ENCODE data around the gene ARHGAP42.
"Not testable (repeated sequence)": the region's sequence is repeated elsewhere in the genome, so short reads cannot be mapped to it uniquely, and the experiment has no call there.

Gene ARHGAP42

GRCh38 chr11:101011881-101012280 lies 324.8 kb downstream of the ARHGAP42 start:
- Mint-ChIP-seq H3K4me1 (ENCODE audit: low read depth) (no peaks in the 10 kb centered on the region), H3K9me3 (peaks cover 14% of the 10 kb centered on the region), H3K36me3 (ENCODE audit: low read depth) (no peaks in the 10 kb centered on the region), H3K27me3 (ENCODE audit: low read depth) (no peaks in the 10 kb centered on the region), H3K4me3 (no peak overlapping the region), H3K27ac (no peak overlapping the region)

DNA sequence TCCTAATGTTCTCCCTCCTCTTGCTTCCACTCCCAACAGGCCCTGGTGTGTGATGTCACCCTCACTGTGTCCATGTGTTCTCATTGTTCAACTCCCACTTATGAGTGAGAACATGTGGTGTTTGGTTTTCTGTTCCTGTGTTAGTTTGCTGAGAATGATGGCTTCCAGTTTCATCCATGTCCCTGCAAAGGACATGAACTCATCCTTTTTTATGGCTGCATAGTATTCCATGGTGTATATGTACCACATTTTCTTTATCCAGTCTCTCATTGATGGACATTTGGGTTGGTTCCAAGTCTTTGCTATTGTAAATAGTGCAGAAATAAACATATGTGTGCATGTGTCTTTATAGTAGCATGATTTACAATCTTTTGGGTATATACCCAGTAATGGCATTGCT lies 326.6 kb downstream of the ARHGAP42 start:
- peaks cover 14% of the 10 kb centered on the region for H3K9me3 Mint-ChIP-seq
- H3K36me3 Mint-ChIP-seq (ENCODE audit: low read depth); H3K4me1 Mint-ChIP-seq (ENCODE audit: low read depth); H3K4me3 Mint-ChIP-seq; H3K27ac Mint-ChIP-seq; H3K27me3 Mint-ChIP-seq (ENCODE audit: low read depth): not testable (repeated sequence)

GRCh38 chr11:101014600-101015285 lies 327.7 kb downstream of the ARHGAP42 start:
- Mint-ChIP-seq H3K4me1 (ENCODE audit: low read depth) (no peaks in the 10 kb centered on the region), H3K27me3 (ENCODE audit: low read depth) (no peaks in the 10 kb centered on the region), H3K9me3 (peaks cover 14% of the 10 kb centered on the region), H3K36me3 (ENCODE audit: low read depth) (no peaks in the 10 kb centered on the region), H3K27ac (no peak overlapping the region), H3K4me3 (no peak overlapping the region)

DNA sequence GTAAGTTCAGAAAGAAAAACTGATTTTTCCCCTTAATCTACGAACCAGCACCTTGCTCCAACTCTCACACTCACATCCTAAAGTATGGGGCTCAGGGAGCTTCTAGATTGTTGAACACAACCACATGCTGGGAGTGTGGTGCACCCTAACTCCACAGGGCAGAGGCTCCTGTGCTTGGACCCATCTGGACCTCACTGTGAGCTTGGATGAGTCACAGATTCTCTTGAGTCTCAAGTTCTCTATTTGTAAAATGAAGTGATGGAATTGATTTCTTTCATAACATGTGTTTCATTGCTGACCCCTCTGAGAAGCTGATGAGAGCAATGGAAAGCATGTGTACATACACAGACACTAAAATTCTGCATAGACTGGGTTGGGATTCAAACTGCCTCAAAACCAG lies 332.8 kb downstream of the ARHGAP42 start:
- no peaks in the 10 kb centered on the region for H3K4me1 Mint-ChIP-seq (ENCODE audit: low read depth)
- no peaks in the 10 kb centered on the region for H3K36me3 Mint-ChIP-seq (ENCODE audit: low read depth)
- H3K9me3 Mint-ChIP-seq = peaks cover 3% of the 10 kb centered on the region
- H3K27ac Mint-ChIP-seq = no peak overlapping the region
- H3K4me3 Mint-ChIP-seq = no peak overlapping the region
- H3K27me3 Mint-ChIP-seq (ENCODE audit: low read depth) = no peaks in the 10 kb centered on the region

DNA sequence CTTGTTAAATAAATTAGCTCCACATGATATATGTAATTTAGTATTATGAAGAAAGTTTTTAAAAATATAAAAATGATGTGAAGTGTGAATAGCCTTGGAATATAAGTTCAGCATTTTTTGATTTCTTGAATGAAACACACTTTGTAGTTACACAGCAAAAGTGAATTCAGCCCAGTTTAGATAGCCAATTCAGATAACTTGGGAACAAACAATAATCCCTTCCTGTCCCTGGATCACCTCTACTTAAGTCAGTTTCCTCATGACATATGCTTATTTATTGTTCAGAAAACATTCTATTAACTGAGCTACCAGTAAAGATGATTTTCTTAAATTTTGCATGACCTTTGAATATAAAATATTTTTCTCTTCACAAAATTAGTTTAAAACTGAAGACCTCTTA lies 335.2 kb downstream of the ARHGAP42 start:
- no peak overlapping the region for H3K4me3 Mint-ChIP-seq
- no peaks in the 10 kb centered on the region for H3K4me1 Mint-ChIP-seq (ENCODE audit: low read depth)
- no peaks in the 10 kb centered on the region for H3K27me3 Mint-ChIP-seq (ENCODE audit: low read depth)
- H3K27ac Mint-ChIP-seq = no peak overlapping the region
- H3K36me3 Mint-ChIP-seq (ENCODE audit: low read depth) = no peaks in the 10 kb centered on the region
- no peaks in the 10 kb centered on the region for H3K9me3 Mint-ChIP-seq

- no peak overlapping the region for H3K4me3 Mint-ChIP-seq
- no peaks in the 10 kb centered on the region for H3K4me1 Mint-ChIP-seq (ENCODE audit: low read depth)
- no peaks in the 10 kb centered on the region for H3K9me3 Mint-ChIP-seq
- no peaks in the 10 kb centered on the region for H3K27me3 Mint-ChIP-seq (ENCODE audit: low read depth)
- H3K27ac Mint-ChIP-seq = no peak overlapping the region
- no peaks in the 10 kb centered on the region for H3K36me3 Mint-ChIP-seq (ENCODE audit: low read depth)
Measured at GRCh38 chr11:101028644-101029043, 341.6 kb downstream of the ARHGAP42 start.

GRCh38 chr11:101030015-101030414 lies 342.9 kb downstream of the ARHGAP42 start:
- Mint-ChIP-seq H3K27me3 (ENCODE audit: low read depth) (no peaks in the 10 kb centered on the region), H3K4me3 (no peak overlapping the region), H3K27ac (no peak overlapping the region), H3K9me3 (no peaks in the 10 kb centered on the region), H3K4me1 (ENCODE audit: low read depth) (no peaks in the 10 kb centered on the region), H3K36me3 (ENCODE audit: low read depth) (no peaks in the 10 kb centered on the region)

- H3K36me3 Mint-ChIP-seq (ENCODE audit: low read depth) = no peaks in the 10 kb centered on the region
- H3K4me1 Mint-ChIP-seq (ENCODE audit: low read depth) = no peaks in the 10 kb centered on the region
- H3K27ac Mint-ChIP-seq = no peak overlapping the region
- no peaks in the 10 kb centered on the region for H3K9me3 Mint-ChIP-seq
- H3K27me3 Mint-ChIP-seq (ENCODE audit: low read depth) = no peaks in the 10 kb centered on the region
- no peak overlapping the region for H3K4me3 Mint-ChIP-seq
Measured at GRCh38 chr11:101030692-101031091, 343.6 kb downstream of the ARHGAP42 start.

DNA sequence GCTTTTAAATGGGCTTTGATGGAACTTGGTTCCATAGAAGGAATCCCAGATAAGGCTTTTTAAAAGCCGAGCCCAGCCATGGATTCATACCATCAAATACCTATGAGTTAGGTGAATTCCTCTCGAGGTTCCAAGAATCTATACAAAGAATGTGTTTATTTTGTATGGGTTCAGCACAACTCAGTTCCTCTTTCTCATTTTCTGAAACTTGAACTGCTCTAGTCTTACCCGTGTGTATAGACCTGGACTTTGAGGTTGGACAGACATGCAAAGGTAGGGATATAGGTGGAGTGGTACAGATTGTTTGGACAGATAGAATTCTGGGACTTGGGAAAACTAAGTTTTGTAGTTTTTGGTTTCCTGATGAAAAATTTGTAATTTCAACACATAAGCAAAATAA lies 344.6 kb downstream of the ARHGAP42 start:
- H3K4me3 Mint-ChIP-seq = no peak overlapping the region

GRCh38 chr11:101032991-101033390 lies 345.9 kb downstream of the ARHGAP42 start:
- H3K9me3 Mint-ChIP-seq = no peaks in the 10 kb centered on the region
- H3K27me3 Mint-ChIP-seq (ENCODE audit: low read depth) = no peaks in the 10 kb centered on the region
- H3K27ac Mint-ChIP-seq = no peak overlapping the region
- H3K36me3 Mint-ChIP-seq (ENCODE audit: low read depth) = no peaks in the 10 kb centered on the region
- H3K4me1 Mint-ChIP-seq (ENCODE audit: low read depth) = no peaks in the 10 kb centered on the region
- no peak overlapping the region for H3K4me3 Mint-ChIP-seq

More for the DNA sequence above, 344.6 kb downstream of the ARHGAP42 start:
- no peak overlapping the region for H3K27ac Mint-ChIP-seq
- no peaks in the 10 kb centered on the region for H3K36me3 Mint-ChIP-seq (ENCODE audit: low read depth)
- H3K27me3 Mint-ChIP-seq (ENCODE audit: low read depth) = no peaks in the 10 kb centered on the region
- H3K4me1 Mint-ChIP-seq (ENCODE audit: low read depth) = no peaks in the 10 kb centered on the region
- H3K9me3 Mint-ChIP-seq = no peaks in the 10 kb centered on the region

- no peaks in the 10 kb centered on the region for H3K4me1 Mint-ChIP-seq (ENCODE audit: low read depth)
- no peak overlapping the region for H3K4me3 Mint-ChIP-seq
- H3K27ac Mint-ChIP-seq = no peak overlapping the region
- H3K27me3 Mint-ChIP-seq (ENCODE audit: low read depth) = no peaks in the 10 kb centered on the region
- no peaks in the 10 kb centered on the region for H3K36me3 Mint-ChIP-seq (ENCODE audit: low read depth)
- H3K9me3 Mint-ChIP-seq = no peaks in the 10 kb centered on the region
Measured at GRCh38 chr11:101034076-101034475, 347.0 kb downstream of the ARHGAP42 start.

DNA sequence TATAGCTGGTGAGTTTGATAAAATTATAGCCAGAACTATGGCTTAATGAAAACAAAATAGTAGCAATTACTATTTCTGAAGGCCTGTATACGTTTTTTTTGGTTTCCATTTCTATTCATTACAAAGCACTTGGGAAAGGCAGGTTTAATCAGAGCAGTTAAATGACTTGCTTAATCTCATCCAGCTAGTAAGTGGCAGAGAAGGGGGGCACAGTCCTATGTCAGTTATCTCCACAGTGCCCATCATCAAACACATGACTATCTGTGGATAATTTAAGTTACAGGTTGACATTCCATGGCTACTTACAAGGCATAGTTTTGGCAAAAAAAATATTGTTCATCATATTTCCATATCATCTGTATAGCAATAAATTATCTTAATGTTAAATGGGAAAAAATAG lies 348.8 kb downstream of the ARHGAP42 start:
- no peaks in the 10 kb centered on the region for H3K9me3 Mint-ChIP-seq
- H3K27ac Mint-ChIP-seq = no peak overlapping the region
- H3K4me1 Mint-ChIP-seq (ENCODE audit: low read depth) = no peaks in the 10 kb centered on the region
- H3K4me3 Mint-ChIP-seq = no peak overlapping the region
- H3K36me3 Mint-ChIP-seq (ENCODE audit: low read depth) = no peaks in the 10 kb centered on the region
- H3K27me3 Mint-ChIP-seq (ENCODE audit: low read depth) = no peaks in the 10 kb centered on the region

Data from T-helper 1 cell treated with Interleukin-12 subunit alpha and Interleukin-12 subunit beta and Interleukin-4 antibody, amounts not matched to agents 30 μg/mL and 1 μg/mL, for 36 hours (primary cell).